HG03469 (cell line): ENCODE data around the gene TOE1.
"Not testable (repeated sequence)": the region's sequence is repeated elsewhere in the genome, so short reads cannot be mapped to it uniquely, and the experiment has no call there.

ENCODE experiments used
- ATAC-seq: cut with Tn5 transposase; IDR thresholded peaks from one replicate; pipeline ENCODE4 v1.9.1; 2021; ENCODE audit warnings: mild to moderate bottlenecking, moderate library complexity, moderate number of reproducible peaks; ENCODE audit not compliant: unreplicated experiment

The TOE1 gene

DNA sequence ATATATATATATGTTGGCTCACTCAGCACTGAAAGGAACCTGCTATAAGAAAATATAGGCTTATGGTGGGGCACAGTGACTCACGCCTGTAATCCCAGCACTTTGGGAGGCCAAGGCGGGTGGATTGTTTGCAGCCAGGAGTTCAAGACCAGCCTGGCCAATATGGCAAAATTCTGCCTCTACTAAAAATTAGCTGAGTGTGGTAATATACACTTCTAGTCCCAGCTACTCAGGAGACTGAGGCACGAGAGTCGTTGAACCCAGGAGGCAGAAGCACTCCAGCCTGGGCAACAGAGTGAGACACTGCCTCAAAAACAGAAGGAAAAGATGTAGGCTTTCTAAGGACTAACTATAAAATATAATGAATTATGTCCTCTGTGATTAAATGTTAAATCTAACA, 14.9 kb downstream of the TOE1 start:
- ATAC-seq = no peak

DNA sequence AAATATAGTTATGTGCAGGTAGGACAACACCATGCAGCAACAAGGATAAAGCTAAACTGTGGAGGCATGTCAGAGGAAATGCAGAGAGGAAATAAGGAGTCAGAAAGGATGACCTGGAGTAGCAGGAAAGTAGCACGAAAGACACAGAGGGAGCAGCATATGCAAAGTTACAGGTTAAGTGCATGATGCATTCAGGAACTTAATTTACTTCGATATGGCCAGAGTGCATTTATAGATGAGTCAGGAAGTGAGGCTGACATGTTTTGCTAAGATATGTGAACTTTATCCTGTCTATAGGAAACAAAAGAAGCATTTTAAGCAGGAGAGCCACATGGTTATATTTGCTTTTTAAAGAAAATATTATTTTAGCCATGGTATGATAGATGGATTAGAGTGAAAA, 15.7 kb downstream of the TOE1 start:
- no peak for ATAC-seq

DNA sequence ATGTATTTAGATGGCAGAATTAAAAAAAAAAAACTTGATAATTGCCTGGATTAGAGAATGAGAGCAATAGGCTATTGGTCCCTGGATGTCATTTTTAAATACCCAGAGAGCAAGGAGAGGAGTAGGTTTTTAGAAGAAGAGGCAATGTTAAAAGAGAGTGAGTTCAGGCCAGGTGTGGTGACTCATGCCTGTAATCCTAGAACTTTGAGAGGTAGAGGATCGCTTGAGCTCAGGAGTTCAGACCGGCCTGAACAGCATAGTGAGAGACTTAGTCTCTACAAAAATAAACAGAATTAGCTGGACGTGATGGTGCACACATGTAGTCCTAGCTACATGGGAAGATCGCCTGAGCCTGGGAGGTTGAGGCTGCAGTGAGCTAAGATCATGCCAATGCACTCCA, 16.2 kb downstream of the TOE1 start:
- ATAC-seq = no peak

DNA sequence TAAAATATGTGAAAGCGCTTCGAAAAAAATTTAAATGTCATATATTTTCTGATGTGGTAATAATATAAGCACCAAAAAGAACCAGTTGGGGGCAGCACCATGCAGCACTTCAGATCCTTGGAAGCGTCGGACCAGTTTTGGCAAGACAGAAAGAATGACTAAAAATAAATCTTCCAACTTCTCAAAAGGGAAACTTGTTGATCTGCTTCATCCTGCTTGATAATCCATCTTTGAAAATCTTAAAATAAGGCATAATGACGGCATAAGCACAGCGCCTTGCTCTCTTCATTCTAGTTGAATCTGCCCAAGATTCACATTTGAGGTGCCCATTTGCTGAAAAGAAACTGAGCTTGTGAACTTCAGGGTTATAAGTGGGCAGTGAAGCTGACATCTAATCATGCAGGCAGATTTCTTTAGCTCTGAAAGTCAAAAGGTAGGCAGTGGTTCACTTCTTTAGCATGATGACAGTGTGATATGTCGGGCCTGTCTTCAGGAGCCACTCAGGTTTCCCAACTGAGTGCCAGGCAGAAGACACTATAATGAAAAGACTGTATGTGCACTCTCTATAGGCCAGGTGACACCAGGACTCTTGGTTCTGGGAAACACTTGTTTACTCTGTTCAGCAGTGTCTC, 20.0 kb downstream of the TOE1 start:
- no peak for ATAC-seq

DNA sequence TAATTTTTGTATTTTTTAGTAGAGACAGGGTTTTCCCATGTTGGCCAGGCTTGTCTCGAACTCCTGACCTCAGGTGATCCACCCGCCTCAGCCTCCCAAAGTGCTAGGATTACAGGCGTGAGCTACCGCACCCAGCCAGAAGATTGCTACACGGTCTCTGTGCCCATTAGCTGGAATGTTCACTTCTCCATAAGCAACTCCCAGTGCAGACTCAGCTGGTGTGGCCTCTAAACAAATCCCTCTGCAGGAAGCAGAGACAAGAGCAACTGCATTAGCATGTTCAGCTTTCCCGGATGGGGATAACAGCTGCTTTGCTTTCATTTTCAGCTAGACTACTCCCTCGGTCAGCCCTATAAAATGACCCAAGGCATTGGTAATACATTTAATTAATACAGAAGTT, 21.0 kb downstream of the TOE1 start:
- not testable (repeated sequence) for ATAC-seq

DNA sequence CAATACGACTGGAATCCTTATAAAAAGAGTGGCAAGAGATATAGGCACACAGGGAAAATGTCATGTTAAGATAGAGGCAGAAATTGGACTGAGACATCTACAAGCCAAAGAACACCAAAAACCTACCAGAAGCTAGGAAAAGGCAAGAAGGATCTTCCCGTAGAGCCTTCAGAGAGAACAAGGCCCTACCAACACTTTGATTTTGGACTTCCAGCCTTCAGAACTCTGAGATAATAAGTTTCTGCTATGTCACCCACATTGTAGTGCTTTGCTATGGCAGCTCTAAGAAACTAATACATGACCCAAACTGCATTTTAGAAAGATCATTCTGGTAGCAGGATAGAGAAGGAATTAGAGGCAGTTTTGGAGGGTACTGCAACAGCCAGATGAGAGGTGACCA, 24.3 kb downstream of the TOE1 start:
- ATAC-seq = no peak

DNA sequence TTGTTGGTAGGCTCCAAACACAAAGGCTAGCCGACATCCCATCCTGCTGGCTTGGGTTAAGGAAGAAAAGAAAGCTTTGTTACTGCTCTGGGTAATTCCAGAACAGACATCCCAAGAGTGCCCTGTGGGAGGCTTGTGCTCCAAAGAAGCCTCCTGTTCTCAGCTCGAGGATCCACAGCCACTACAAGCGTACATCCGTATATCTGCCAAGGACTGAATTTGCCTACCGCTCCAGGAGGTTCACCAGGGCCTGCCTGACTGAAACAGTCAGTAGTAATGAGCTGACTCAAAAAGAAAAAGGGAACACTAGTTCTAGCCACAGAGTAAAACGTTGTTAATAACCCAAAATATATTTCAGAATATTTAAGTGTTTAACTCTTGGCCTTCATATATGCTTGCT, 25.1 kb downstream of the TOE1 start:
- ATAC-seq = no peak

DNA sequence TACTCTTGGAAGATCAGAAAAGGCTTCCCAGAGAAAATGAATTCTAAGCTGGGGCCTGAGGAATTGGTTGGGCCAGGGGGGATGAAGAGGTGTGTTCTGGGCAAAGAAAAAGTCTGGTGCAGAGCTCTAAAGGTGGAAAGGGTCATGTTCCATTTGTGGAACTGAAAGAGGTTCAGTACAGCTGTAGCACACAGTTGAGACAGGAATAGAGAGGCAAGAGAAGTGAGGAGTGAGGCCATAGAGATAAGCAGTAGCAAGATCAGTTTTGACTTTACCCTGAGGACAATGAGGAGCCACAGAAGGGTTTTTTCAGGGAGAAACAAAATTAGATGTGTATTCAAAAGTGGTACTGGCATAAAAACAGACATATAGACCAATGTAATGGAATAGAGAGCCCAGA, 30.6 kb downstream of the TOE1 start:
- ATAC-seq = no peak

DNA sequence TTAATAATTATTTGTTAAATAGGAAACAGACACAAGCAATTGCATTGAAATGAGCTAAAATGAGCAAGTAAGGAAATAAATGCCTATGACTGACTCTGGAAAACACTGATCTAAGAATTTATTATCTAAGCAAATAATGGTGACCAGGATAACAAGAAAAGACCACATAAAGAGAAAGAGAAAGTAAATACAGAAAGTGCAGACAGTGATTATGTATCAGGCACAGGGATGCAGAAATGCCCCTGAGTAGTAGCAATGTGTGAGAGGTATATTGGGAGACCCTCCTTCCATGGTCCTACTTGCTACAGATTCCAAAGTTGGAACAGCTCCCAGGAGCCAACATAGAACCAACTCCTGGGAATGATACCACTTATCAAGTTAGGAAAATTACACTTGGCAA, 33.6 kb downstream of the TOE1 start:
- no peak for ATAC-seq

DNA sequence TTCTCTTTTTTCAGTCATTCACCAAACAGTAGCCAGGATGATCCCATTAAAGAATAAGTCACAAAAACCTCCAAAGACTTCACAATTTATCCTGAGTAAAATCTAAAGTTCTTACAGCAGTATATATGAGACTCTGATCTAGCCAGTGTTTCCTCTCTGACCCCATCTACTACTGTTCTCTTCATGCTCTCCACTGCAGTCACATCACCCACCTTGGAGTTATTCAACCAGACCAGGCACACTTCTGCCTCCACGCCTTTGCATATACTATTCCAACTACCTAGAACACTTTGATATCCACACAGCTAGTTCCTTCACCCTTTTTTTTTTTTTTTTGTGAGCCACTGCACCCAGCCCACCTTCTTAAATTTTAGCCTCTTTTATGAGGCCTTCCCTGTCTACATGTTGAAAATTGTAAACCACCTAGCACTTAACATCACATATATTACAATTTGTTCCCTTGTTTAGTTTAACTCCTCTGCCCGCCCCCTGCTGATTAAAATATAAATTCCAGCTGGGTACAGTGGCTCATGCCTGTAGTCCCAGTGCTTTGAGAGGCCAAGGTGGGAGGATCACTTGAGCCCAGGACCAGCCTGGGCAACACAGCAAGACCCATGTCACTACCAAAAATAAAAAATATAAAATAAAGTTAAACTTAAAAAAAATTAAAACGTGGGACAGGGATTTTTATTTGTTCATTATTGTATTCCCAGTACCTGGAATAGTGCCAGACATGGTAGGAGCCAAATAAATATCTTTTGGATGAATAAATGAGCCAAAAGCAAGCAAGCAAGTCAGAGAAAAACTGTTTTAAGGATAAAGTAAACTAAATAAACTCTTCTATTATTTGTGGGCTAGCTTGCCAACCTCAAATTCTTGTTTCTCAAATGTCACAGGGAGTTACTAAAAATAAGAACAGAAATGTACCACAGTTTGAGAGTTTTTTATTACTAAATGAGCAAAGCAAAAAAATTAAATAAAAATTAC, 35.4 kb downstream of the TOE1 start:
- no peak for ATAC-seq

DNA sequence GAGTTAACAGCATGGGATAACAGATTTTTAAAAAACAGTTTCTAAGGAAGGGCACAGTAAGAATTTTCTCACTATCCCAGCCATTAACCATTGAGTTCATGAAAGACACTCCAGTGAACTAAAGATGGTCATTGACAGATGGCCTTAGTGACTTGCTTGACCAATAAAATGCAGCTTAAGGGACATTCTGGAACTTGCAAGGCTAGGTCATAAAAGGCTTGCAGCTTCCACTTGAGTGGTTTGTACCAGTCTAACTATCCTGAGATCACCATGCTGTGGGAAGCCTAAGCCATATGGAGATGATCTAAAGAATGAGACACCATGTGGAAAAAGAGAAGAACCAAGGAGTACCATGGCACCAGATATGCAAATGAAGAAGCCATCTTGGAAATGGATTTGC, 38.2 kb downstream of the TOE1 start:
- no peak for ATAC-seq

DNA sequence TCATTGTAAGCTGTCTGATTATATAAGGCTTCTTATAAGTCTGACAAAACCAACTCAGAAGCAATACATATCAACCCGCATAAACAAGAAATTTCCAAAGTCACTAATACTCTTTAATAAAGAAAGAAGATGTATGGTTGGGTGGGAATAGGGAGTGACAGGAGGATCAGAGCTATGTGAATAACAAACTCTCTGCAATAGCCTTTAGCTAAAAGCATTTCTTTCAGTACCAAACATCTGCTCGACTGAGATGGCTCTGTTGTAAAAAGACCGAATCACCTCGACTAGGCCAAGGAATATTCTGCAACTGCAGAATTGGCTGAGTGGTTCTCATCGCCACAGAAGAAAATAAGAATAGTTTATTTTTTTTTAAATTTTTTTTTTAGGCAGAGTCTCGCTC, 39.6 kb downstream of the TOE1 start:
- no peak for ATAC-seq

DNA sequence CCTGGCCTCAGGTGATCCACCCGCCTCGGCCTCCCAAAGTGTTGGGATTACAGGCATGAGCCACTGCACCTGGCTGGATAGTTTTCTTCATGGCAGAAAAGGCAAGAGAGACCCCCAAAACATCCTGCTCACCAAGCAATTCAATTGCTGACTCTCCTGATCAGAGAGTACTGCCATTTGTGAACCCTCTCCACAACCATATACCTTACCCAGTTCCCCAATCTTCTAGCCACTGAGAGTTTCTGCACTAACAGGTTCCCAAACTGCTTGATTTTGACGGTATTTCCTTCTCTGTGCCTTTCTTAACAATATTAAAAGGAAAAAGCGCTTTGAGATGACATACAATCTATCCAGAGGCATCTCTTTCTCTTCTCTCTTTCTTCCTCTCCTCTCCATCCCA, 40.2 kb downstream of the TOE1 start:
- no peak for ATAC-seq

DNA sequence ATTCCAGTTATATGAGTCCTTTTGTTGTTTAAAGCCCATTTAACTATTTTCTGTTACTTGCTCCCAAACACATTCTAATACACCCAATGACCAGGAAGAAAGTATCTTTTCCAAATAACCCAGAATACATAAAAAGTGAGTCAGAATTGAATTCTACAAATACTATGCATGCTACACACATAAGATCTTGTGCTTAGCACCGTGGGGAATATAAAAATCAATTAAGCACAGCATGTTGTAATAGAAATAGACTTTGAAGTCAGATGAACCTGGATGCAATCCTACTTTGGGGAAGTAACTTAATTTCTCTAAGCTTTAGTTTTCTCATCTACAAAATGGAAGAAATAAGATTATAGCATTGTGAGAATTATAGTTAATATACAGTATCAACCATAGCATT, 40.8 kb downstream of the TOE1 start:
- no peak for ATAC-seq

DNA sequence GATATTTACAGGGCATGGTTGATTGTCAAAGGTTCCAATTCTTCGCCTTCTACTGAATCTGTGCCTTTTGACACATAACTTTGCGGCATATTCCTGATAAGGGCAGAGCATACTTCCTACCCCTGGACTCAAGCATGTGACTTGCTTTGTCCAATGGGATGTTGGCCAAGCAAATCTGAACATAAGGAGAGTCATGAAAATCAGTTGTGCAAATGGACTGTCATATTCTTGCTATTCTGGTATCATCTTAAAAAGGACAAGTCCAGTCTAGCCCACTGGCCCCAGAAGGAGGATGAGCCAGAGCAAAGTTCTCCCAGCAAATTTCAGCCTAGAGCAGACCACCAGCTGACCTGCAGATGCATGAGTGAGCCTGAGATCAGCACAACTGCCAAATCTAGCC, 41.3 kb downstream of the TOE1 start:
- no peak for ATAC-seq

DNA sequence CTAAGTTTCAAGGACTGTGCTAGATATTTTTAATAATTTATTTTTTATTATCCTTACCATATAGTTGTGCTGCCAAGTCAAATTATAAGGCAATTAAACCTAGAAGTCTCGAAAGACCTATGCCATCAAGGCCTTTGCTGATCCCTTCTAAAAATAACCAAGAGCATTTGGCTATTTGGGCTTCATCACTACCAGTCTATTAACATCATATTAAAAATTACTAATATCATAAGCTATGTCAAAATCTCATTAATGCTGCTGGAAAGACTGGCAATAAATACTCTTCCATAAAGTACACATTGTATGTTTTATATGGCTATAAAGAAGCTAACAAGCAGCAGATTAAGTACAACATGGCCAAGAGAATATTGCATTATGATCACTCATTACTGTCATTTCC, 43.2 kb downstream of the TOE1 start:
- no peak for ATAC-seq

DNA sequence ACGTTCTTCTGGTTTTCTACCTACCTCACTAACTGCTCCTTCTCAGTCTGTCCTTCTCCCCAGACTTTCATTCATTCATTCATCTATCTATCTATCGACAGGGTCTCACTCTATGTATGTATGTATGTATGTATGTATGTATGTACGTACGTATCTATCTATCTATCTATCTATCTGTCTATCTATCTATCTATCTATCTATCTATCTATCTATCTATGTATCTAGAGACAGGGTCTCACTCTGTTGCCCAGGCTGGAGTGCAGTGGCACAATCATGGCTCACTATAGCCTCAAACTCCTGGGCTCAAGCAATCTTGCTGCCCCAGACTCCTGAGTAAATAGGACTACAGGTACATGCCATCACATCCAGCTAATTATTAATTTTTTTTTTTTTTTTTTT, 44.2 kb downstream of the TOE1 start:
- ATAC-seq = not testable (repeated sequence)

DNA sequence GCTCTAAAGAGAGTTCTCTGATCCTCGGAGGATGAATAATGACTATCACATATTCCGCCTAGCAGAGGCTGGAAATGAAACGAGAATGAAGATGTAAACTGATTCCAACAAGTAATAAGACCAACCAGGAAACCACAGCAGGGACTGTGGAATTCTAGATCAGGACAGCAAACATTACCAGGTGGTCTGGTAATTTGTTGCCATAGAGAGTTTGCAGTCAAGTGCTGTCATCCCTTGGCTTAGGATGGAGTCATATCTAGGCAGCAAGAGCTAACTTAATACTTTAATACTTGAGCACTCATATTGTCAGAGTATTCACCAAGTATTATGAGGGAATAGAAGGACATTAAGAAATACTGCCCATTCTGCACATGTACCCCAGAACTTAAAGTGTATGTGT, 45.3 kb downstream of the TOE1 start:
- ATAC-seq = no peak

DNA sequence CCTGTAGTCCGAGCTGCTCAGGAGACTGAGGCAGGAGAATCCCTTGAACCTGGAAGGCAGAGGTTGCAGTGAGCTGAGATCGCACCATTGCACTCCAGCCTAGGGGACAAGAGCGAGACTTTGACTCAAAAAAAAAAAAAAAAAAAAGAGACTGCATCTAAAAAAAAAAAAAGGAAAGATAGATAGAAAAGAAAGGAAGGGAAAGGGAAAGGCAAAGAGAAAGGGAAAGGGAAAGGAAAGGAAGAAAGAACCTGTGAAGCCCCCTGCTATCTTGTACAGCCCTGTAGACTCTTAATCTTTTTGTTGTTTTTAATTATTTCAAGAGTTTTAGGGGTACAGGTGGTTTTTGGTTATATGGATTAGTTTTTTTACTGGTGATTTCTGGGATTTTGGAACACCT, 46.2 kb downstream of the TOE1 start:
- ATAC-seq = no peak
